GM19455 (cell line): ENCODE results near the gene METTL2A.
"Not testable (repeated sequence)": the region's sequence is repeated elsewhere in the genome, so short reads cannot be mapped to it uniquely, and the experiment has no call there.

Experiments
- ATAC-seq: cut with Tn5 transposase; IDR thresholded peaks from one replicate; pipeline ENCODE4 v1.9.1; 2021; ENCODE audit not compliant: unreplicated experiment

The METTL2A gene

DNA sequence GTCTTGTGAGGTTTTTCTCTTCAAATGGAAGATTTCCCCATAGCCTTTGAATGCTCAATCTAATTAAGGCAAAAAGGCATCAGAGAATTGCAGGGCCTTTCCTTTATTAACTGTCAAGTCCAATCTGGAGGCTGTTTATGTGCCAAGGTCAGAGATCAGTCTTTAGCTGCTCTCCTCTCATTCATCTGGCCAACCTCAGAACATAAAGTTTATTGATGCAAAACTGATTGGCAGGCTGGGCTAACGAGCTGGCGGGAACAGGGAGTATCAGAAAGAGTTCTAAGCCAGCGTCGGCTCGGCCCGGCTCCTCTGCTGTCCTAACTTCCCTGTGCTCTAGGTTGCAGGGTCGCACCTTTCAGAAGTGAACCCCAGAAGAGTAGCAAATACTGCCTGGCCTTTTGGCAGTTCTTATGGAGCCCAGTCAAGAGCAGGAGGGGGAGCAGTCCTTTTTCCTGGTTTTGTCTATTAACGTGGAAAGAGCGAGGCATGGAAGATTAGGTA is 47.7 kb downstream of the METTL2A start:
- ATAC-seq: not testable (repeated sequence)

DNA sequence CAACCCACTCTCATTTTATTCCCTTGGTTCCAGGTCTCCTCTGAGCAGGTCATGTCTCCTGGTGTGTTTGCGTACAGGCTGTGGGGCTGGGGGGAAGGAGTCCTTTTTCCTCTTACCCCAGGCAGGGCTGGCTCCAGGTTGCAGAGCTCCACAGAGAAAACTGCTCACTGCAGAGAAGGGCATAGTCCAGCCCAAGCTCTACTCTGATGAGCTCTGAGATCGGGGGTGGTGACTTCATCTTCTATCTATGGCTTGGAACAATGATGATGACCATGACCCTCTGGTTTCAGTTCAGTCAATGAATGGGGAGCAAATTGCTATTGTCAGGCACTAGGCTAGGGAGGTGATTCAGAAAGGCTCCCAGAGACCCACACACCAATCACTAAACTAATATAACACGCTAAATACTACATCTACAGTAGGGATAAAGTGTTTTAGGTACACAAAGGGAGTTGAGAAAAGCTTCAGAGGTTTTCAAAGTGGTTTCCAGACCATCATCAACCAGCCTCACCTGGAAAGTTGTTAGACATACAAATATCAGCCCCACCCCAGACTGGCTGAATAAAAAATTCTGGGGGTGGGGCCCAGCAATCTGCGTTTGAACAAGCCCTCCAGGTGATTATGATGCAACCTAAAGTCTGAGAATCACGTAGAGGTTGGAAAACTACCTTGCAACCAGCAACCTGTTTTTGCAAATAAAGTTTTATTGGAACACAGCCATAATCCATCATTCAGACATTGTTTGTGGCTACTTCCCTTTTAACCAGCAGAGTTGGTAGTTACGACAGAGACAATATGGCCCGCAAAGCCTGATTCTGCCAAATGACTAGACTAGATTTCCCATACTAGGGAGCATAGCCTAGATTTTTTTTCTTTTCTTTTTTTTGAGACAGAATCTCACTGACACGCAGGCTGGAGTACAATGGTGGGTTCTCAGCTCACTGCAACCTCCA is 49.6 kb downstream of the METTL2A start:
- not testable (repeated sequence) for ATAC-seq

GRCh38 chr17:62477111-62477510 is 53.4 kb downstream of the METTL2A start:
- not testable (repeated sequence) for ATAC-seq

GRCh38 chr17:62477718-62478408 is 54.2 kb downstream of the METTL2A start:
- ATAC-seq: peak; percentile 27

DNA sequence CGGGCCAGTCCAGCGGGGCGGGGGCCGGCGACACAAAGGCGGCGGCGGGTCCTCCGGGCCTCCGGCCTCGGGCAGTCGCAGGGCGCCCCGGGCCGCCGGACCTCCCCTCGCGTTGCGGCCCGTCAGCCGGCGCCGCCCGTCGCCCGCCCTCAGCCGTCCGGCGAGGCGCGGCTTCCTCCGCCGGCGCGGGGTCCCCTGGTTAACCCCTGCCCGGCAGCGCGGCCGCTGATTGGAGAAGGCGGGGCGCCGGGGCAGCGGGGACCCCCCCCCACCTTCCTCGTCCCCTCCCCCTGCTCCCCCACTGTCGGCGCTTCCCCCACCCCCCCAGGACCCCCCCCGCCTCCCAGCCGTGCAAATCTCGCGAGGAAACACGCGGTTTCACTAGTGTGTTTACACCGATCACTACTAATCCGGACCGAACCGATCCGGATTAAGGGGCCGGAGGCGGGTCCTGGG is 54.8 kb downstream of the METTL2A start, which contains the start of gene TLK2:
Gene TLK2, plus strand, starts transcription at position 402 of the 456 bp plus-strand sequence. CDS start 2,301 bp downstream, outside the sequence.
- ATAC-seq: peak; percentile 69

- peak; percentile 40 for ATAC-seq
Observed at GRCh38 chr17:62478880-62479638, 55.4 kb downstream of the METTL2A start.

- not testable (repeated sequence) for ATAC-seq
Observed at GRCh38 chr17:62479639-62480258, 56.1 kb downstream of the METTL2A start.

DNA sequence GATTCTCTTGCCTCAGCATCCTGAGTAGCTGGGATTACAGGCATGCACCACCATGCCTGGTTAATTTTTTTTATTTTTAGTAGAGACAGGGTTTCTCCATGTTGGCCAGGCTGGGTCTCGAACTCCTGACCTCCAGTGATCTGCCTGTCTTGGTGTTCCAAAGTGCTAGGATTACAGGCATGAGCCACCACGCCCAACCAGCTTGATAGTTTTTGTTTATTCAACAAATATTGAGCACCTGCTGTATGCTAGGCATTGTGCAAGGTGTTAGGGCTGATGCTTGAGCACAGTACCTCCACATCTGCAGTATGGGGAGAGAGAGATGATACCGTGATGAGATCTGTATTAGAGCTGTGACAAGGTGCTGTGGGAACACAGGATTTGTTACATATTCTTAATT is 58.9 kb downstream of the METTL2A start:
- ATAC-seq: not testable (repeated sequence)

GRCh38 chr17:62490990-62491389 is 67.3 kb downstream of the METTL2A start:
- not testable (repeated sequence) for ATAC-seq

GRCh38 chr17:62493049-62493655 is 69.5 kb downstream of the METTL2A start:
- not testable (repeated sequence) for ATAC-seq

DNA sequence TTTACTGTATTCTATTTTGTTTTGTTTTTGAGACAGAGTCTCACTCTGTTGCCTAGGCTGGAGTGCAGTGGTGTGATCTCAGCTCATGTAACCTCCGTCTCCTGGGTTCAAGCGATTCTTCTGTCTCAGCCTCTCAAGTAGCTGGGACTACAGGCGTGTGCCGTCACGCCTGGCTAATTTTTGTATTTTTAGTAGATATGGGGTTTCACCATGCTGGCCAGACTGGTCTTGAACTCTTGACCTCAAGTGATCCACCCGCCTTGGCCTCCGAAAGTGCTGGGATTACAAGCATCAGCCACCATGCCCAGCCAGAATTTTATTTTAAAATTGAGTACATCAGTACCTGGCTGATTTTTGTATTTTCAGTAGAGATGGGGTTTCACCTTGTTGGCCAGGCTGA is 70.4 kb downstream of the METTL2A start:
- ATAC-seq: not testable (repeated sequence)

- ATAC-seq: not testable (repeated sequence)
Observed at GRCh38 chr17:62496344-62496743, 72.6 kb downstream of the METTL2A start.

DNA sequence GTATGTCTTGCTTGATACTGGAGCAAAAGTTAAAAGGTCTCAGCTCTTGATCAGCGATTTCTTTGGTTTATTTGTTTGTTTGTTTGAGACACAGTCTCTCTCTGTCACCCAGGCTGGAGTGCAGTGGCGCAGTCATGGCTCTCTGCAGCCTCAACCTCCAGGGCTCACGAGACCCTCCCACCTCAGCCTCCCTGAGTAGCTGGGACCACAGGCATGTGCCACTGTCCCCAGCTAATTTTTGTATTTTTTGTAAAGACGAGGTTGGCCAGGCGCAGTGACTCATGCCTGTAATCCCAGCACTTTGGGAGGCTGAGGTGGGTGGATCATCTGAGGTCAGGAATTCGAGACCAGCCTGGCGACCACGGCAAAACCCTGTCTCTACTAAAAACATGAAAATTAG is 75.1 kb downstream of the METTL2A start:
- not testable (repeated sequence) for ATAC-seq
